ENCODE results near the gene SPTLC1.

Gene SPTLC1

DNA sequence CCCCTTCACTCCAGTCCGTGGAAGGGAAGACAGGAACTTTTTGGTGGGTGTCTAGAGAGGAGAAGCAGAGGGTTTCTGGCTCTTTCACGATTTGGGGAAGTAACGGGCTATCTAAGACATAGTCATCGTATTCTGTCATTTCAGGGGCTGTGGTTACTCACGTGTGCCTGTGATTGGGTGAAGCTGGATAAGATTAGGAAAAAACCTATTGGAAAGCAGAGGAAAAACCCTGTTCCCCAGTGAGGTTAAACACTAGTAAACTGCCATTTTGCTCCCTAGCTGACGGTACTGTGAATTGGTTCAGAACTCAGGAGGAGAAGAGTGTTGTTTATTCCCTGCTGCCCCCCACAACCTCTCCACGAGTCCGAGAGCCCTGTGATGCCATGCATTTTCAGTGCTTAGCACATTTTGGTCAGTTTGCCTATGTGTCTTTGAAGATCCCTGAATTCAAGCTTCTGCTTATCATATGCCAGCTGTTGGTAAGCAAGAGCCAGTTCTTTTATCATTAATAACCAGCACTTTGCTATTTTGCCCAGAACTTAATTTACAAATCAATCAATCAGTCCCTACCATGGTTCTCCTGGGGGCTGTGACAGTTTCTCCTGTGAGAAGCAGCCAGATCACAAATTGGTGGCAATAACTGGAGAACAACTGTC is 120.1 kb downstream of the SPTLC1 start:
- Histone ChIP-seq H3K4me3 (ENCODE audit: low read depth, low read length, poor library complexity, severe bottlenecking) (no peak overlapping the region), H3K27ac (ENCODE audit: low read depth, low read length, poor library complexity, severe bottlenecking) (no peak overlapping the region), H3K4me2 (ENCODE audit: low read length) (no peak overlapping the region), H3K36me3 (ENCODE audit: insufficient read depth, low read length) (no peaks in the 10 kb centered on the region), H3K9ac (ENCODE audit: low read length) (no peak overlapping the region), H3K79me2 (ENCODE audit: insufficient read depth, low read length) (no peaks in the 10 kb centered on the region), H3K4me1 (ENCODE audit: insufficient read depth, low read length, severe bottlenecking) (no peaks in the 10 kb centered on the region), H3K27me3 (ENCODE audit: insufficient read depth, low read length) (no peaks in the 10 kb centered on the region), H3F3A (ENCODE audit: insufficient read depth, low read length) (no peaks in the 10 kb centered on the region), H2AFZ (ENCODE audit: low read length) (no peak overlapping the region), H4K20me1 (ENCODE audit: insufficient read depth, low read length) (no peaks in the 10 kb centered on the region), H3K9me2 (ENCODE audit: low read depth, low read length) (no peaks in the 10 kb centered on the region), H3K9me3 (ENCODE audit: low read length) (no peaks in the 10 kb centered on the region)
- no peak for TF ChIP-seq EZH2 (IDR thresholded peaks at IDR 0.05; ENCODE audit: borderline replicate concordance, low read length)
- no peak for TF ChIP-seq CTCF (IDR thresholded peaks at IDR 0.05; ENCODE audit: low read length)

GRCh38 chr9:91994422-91994821 is 120.8 kb downstream of the SPTLC1 start:
- H3K4me1 ChIP-seq (ENCODE audit: insufficient read depth, low read length, severe bottlenecking), result no peaks in the 10 kb centered on the region
- no peaks in the 10 kb centered on the region for H3K36me3 ChIP-seq (ENCODE audit: insufficient read depth, low read length)
- no peak for TF ChIP-seq EZH2 (IDR thresholded peaks at IDR 0.05; ENCODE audit: borderline replicate concordance, low read length)
- TF ChIP-seq CTCF (IDR thresholded peaks at IDR 0.05; ENCODE audit: low read length), result no peak
- H3K27ac ChIP-seq (ENCODE audit: low read depth, low read length, poor library complexity, severe bottlenecking), result no peak overlapping the region
- no peaks in the 10 kb centered on the region for H3K9me3 ChIP-seq (ENCODE audit: low read length)
- no peaks in the 10 kb centered on the region for H3F3A ChIP-seq (ENCODE audit: insufficient read depth, low read length)
- no peaks in the 10 kb centered on the region for H4K20me1 ChIP-seq (ENCODE audit: insufficient read depth, low read length)
- H3K27me3 ChIP-seq (ENCODE audit: insufficient read depth, low read length), result no peaks in the 10 kb centered on the region
- no peaks in the 10 kb centered on the region for H3K9me2 ChIP-seq (ENCODE audit: low read depth, low read length)
- H3K79me2 ChIP-seq (ENCODE audit: insufficient read depth, low read length), result no peaks in the 10 kb centered on the region
- H3K4me3 ChIP-seq (ENCODE audit: low read depth, low read length, poor library complexity, severe bottlenecking), result no peak overlapping the region
- no peak overlapping the region for H2AFZ ChIP-seq (ENCODE audit: low read length)
- H3K9ac ChIP-seq (ENCODE audit: low read length), result no peak overlapping the region
- no peak overlapping the region for H3K4me2 ChIP-seq (ENCODE audit: low read length)

GRCh38 chr9:91992461-91993041 is 122.7 kb downstream of the SPTLC1 start:
- Histone ChIP-seq H3F3A (ENCODE audit: insufficient read depth, low read length) (no peaks in the 10 kb centered on the region), H3K4me3 (ENCODE audit: low read depth, low read length, poor library complexity, severe bottlenecking) (no peak overlapping the region), H3K36me3 (ENCODE audit: insufficient read depth, low read length) (no peaks in the 10 kb centered on the region), H3K9me3 (ENCODE audit: low read length) (no peaks in the 10 kb centered on the region), H3K9me2 (ENCODE audit: low read depth, low read length) (no peaks in the 10 kb centered on the region), H3K9ac (ENCODE audit: low read length) (no peak overlapping the region), H3K79me2 (ENCODE audit: insufficient read depth, low read length) (no peaks in the 10 kb centered on the region), H3K4me2 (ENCODE audit: low read length) (no peak overlapping the region), H4K20me1 (ENCODE audit: insufficient read depth, low read length) (no peaks in the 10 kb centered on the region), H2AFZ (ENCODE audit: low read length) (no peak overlapping the region), H3K4me1 (ENCODE audit: insufficient read depth, low read length, severe bottlenecking) (no peaks in the 10 kb centered on the region), H3K27ac (ENCODE audit: low read depth, low read length, poor library complexity, severe bottlenecking) (no peak overlapping the region), H3K27me3 (ENCODE audit: insufficient read depth, low read length) (no peaks in the 10 kb centered on the region)
- no peak for TF ChIP-seq CTCF (IDR thresholded peaks at IDR 0.05; ENCODE audit: low read length)
- TF ChIP-seq EZH2 (IDR thresholded peaks at IDR 0.05; ENCODE audit: borderline replicate concordance, low read length), result no peak
